HG03521 (cell line): ENCODE results near the gene PTPRN2.
"Not testable (repeated sequence)": the region's sequence is repeated elsewhere in the genome, so short reads cannot be mapped to it uniquely, and the experiment has no call there.

Source experiments
- ATAC-seq: cut with Tn5 transposase; IDR thresholded peaks from one replicate; pipeline ENCODE4 v1.9.1; 2021; ENCODE audit warnings: mild to moderate bottlenecking, moderate library complexity; ENCODE audit not compliant: unreplicated experiment

PTPRN2 gene

DNA sequence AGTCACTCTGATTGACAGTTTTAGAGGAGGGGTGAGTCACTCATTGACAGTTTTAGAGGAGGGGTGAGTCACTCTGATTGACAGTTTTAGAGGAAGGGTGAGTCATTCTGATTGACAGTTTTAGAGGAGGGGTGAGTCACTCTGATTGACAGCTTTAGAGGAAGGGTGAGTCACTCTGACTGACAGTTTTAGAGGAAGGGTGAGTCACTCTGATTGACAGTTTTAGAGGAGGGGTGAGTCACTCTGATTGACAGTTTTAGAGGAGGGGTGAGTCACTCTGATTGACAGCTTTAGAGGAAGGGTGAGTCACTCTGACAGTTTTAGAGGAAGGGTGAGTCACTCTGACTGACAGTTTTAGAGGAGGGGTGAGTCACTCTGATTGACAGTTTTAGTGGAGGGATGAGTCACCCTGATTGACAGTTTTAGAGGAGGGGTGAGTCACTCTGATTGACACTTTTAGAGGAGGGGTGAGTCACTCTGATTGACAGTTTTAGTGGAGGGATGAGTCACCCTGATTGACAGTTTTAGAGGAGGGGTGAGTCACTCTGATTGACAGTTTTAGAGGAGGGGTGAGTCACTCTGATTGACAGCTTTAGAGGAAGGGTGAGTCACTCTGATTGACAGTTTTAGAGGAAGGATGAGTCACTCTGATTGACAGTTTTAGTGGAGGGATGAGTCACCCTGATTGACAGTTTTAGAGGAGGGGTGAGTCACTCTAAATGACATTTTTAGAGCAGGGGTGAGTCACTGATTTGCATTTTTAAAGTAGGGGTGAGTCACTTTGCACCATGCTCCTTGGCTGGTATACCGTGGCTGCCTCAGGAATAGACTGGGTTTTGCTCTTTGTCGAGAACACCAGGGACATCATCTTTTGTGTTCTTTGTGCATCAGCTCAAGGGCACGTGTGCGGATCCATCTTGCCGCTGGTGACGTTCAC lies 654.1 kb downstream of the PTPRN2 start:
- ATAC-seq = not testable (repeated sequence)

DNA sequence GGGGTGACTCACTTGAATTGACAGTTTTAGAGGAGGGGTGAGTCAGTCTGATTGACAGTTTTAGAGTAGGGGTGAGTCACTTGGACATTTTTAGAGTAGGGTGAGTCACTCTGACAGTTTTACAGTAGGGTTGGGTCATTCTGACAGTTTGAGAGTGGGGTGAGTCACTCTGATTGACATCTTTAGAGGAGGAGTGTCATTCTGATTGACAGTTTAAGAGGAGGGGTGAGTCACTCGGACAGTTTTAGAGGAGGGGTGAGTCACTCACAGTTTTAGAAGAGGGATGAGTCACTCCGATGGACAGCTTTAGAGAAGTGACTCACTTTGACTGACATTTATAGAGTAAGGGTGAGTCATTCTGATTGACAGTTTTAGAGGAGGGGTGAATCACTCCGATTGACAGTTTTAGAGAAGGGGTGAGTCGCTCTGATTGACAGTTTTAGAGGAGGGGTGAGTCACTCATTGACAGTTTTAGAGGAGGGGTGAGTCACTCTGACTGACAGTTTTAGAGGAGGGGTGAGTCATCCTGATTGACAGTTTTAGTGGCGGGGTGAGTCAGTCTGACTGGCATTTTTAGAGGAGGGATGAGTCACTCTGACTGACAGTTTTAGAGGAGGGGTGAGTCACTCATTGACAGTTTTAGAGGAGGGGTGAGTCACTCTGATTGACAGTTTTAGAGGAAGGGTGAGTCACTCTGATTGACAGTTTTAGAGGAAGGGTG lies 655.0 kb downstream of the PTPRN2 start:
- no peak for ATAC-seq

DNA sequence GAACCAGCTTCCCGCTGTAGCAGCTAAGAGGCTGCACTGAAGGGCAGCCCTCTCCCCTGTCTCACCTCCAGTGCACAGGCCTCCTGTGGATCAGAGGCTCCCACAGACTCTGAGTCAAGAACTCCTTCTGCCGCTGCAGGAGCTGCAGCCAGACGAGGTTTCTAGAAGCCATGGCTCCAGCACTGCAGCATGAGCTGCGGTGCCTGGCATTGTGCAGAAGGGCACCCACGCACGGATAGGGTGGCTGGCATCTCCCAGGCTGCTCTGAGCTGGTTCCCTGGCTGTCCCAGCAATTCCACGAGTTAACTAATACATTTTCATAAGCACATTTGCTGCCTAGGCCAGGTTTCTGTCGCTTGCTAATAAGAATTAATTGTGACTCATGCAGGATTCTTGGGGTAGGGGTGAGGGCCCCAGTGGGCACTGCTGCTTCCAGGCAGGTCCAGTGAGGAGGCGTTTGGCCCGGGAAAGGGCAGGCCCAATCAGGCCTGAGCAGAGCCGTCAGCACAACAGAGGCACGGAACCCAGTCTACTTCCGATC lies 656.6 kb downstream of the PTPRN2 start:
- no peak for ATAC-seq

DNA sequence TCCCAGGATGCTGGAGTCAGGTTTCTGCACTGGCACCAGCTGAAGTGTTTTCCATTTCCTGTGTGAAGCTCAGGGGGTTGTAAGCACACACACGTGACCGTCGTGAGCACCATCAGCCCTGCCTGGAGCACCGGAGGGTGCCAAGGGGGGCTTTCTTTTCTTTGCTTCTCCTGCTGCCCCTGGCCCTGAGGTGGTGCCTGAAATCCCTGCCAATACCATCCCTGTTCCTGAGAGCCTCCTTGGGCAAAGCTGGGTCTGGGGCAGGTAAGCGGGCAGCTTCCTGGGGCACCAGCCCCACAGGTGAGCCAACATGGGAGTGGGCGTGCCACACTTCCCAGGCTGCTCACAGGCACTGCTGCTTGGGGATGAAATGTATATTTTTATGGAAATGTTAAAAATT lies 657.2 kb downstream of the PTPRN2 start:
- no peak for ATAC-seq

DNA sequence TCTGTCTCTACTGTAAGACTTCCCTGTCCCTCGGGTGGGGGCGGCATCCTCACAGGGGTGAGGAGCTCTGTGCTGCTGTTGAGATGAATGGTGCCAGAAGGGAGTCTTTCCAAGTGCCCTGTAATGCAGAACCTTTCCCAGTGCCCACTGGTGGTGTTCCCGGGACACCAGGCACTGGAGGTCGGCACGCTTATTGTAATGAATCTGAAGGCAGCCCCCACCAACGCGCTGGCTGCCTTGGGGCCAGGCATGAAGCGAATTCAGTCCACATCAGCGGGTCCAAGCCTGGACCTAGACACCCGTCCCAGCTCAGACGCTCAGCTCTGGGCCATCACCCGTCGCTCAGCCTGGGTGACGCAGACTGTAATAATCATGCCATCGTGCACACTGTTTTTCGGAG lies 658.0 kb downstream of the PTPRN2 start:
- no peak for ATAC-seq

DNA sequence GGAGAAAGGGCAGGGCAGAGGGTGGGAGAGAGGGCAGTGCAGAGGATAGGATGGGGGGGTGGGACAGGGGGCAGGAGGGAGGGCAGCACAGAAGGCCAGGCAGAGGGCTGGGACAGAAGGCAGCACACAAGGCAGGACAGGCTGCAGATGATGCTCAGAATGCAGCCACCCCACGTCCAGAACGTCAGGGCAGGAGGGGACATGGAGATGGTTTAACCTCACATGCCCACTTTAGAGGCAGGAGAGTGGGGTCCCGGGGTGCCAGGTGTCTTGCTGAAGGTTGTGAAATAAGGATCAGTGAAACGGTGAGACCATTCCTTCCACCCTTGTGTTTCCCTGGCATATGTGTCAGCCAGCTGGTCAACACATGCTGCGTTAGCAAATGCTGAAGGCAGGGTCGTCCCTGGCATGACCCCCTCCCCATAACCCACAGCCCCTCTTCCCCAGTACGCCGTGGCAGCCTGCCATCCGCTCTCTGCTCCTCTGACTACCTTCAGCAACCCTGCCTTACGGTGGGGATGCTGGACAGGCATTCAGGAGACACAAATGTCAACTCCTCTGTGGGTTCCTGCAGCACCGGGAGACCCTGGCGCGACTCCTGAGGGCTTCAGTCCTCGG lies 658.7 kb downstream of the PTPRN2 start:
- no peak for ATAC-seq

DNA sequence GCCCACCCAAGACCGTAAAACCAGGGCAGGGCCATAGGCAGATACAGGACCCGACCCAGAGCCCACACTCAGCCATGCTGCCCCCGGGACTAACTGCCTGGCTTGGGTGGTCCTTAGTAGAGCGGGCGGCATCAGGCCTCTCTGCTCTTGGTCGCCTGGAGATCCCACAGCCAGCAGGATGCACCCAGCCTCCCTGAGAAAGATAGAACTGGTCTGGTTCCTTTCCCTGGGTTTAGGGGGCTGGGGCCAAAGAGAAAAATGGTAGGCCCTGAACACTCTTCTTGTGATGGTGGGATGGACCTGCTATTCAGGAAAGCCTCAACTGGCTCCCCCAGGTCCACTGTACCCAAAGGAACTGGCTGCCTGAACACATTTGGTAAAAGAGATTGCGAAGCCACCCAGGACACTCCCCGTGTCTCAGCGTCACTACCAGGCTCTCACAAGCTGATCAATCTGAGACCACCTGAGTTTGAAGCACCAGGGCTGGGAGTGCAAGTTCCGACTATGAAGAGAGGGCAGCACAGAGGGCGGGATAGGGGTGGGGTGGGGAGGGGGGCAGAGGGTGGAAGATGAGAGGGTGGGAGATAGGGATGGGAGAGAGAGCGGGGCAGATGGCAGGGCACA lies 659.3 kb downstream of the PTPRN2 start:
- no peak for ATAC-seq

DNA sequence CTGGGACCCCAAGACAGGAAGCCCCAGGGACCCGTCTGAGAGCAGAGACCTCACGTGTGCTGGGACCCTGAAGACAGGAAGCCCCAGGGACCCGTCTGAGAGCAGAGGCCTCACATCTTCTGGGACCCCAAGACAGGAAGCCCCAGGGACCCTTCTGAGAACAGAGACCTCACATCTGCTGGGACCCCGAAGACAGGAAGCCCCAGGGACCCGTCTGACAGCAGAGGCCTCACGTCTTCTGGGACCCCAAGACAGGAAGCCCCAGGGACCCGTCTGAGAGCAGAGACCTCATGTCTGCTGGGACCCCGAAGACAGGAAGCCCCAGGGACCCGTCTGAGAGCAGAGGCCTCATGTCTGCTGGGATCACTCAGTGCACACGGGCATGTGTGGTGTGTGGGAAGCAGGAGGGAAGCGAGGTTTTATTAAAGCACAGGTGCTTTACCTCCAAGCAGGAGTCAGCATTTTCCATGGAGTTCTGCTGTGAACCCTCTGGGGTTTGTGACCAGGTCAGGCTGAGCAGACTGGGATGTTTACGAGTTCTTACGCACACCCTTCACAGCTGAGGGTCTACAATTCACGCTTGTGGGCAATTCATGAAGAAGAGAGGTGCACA lies 660.2 kb downstream of the PTPRN2 start:
- ATAC-seq = no peak

DNA sequence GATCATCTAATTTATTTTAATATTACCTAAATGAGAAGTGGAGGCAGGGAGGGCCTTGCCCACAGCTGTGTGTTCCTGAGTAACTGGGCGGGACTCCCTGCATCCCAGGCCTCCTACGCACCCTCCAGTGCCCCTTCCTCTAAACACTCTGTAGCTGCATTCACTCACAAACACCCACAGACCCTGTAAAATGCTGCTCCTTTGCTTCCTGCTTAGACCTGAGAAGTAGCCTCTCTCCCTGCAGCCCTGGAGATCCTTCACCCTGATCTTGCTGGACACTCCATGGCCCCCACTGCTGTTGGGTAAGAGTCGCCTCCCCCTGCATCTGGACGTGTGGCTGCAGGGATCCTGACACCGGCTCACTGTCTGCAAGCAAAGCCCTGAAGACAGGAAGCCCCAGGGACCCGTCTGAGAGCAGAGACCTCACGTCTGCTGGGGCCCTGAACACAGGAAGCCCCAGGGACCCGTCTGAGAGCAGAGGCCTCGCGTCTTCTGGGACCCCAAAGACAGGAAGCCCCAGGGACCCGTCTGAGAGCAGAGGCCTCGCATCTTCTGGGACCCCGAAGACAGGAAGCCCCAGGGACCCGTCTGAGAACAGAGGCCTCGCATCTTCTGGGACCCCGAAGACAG lies 661.0 kb downstream of the PTPRN2 start:
- no peak for ATAC-seq

DNA sequence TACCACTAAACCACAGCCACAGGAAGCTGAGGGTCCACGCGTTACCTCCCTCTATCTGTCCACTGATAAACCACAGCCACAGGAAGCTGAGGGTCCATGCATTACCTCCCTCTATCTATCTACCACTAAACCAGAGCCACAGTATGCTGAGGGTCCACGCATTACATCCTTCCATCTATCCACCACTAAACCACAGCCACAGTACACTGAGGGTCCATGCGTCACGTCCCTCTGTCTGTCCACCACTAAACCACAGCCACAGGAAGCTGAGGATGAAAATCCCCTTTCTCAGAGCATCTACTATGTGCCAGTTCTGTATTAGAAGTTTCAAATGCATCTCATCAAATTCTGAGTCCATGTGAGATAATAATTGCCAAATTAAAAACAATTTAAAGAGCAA lies 661.5 kb downstream of the PTPRN2 start:
- no peak for ATAC-seq

DNA sequence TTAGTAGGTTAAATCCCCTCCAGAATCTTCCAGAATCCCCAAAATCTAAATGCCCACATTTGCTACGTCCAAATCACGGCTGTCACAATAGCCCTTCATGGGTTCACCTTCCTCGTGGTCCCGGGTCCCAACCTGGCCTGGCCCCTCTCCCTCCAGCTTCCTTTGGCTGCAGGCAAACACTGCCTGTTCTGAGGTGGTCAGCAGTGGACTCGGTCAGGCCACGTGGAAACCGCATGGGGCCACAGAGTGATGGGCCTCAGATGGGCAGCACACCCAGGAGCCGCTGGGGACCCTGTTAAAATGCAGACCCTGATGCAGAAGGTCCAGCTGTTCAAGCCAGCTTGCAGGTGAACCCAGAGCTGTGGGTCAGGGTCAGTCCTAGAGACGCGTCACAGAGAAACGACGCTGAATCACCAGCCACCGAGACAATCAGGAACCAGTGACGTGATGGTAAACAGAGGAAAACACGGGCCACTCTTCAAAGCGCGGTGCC lies 662.2 kb downstream of the PTPRN2 start:
- no peak for ATAC-seq

DNA sequence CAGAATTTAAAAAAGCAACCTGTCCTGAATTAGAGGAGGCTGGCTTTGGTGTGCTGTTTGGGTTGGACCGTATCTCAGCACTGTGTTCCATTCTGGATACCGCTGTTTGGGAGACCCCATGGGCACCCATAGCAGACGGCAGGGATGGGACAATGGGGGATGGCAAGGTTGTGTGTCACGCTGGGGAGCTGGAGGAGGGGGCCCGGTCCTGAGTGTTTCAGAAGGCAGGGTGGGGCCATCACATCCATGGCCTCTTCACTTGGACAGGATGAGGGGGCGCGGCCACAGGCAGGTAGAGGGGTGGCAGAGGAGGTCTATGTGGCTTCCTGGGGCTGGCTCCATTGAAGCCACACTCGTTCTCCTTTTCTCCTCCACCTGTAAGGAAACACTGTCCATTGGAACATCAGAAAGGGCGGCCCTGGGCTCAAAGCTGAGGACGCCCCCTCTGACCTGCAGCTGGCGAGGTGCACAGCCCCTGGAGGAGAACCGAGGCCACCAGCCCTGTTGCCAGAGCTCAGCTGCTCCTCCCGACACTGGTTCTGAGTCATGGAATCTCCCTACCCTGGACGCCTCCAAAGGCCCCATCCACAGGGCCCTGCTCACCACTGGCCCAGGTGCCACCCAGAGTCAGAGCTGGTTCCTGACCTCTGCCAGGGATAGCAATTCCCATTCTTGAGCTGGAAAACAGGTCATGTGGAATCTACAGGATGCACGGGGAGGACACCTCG lies 663.6 kb downstream of the PTPRN2 start:
- no peak for ATAC-seq

DNA sequence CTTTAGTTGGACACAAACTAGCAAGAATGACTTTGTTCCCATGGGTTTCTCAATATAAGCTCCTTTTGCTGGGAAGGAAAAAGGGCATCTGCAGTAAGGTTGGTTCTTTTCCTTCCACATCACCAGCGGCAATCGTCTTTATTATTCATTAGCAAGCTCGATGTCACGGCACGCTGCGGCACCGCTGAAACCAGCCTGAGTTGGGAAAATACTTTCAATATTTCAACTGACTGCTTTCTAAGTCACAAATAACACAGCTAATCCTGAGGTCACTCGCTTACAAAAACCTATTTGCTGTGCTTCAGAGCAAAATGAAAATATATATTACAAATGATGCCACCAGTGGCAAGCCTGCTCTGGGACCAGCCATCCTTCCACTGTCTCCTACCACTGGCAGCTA lies 665.0 kb downstream of the PTPRN2 start:
- no peak for ATAC-seq

DNA sequence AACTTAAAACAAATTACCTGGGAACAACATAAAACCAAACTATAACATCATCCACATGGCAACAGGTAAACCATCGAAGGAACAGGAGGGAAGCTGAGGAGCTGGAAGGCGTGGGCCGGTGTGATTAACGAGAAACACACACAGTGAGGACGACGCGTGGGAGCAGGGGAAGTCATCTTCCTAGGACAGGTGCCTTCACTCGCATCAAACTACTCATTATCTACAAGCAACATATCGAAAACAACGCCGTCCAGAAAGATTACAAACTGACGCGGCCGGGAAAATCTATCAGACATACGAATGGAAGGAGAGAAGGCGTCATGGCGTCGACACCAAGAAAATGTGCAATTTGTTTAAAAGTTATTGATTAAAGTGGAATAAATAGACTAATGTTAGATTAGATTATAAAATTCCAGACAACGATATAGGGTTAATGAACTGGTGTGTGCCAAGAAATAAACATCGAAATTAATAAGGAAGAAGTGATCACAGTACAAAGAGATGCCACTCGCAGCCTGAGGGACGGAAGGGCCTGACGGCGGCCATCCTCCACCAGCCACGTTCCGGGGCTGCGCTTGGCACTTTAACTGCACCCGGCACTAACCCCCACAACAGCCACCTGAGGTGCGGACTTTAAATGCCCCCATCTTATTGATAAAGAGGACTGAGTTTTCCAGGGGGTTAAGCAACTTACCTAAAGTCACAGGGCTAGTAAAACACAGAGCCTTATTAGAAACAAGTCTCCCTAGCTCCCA lies 669.1 kb downstream of the PTPRN2 start:
- ATAC-seq = no peak

DNA sequence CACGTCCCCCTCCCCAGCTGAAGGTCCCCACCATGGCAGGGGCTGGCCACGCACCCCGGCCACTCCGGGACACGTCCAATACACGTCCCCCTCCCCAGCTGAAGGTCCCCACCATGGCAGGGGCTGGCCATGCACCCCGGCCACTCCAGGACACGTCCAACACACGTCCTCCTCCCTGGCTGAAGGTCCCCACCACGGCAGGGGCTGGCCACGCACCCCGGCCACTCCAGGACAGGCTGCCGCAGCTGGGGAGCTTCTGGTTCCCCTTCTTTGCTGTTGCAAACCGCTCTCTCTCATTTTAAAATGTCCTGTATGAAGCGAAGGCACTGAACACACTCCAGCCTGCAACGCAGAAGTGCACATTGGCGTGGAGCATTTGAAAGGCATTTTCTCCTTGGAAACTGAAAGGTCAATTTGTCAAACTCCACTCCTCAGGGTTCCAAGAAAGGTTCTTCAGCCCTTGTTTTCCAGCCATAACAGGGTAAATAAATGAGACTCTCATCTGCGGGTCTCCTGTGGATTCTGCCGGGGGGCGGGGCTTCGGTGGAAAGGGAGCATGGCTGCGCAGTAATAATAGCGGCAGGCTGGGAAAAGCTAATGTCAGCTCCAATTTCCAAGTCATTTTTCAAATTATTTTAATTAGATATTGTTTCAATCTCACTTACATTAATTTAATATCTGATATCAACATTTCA lies 670.5 kb downstream of the PTPRN2 start:
- ATAC-seq = no peak

DNA sequence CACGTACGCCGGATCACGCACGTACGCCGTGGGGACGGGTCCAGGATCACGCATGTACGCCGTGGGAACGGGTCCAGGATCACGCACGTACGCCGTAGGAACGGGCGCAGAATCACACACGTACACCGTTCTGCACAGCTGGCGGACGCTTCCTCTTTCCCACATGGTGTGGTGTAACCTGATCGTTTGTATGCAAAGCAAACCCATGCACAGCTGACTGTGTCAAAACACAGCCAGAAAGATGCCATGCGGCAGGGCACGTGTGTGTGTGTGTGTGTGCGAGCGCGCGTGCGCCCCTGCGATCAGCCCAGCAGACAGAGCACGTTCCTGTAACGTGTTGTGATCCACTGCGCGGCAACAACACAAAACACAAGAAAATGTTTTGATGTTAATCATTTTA lies 677.2 kb downstream of the PTPRN2 start:
- no peak for ATAC-seq

DNA sequence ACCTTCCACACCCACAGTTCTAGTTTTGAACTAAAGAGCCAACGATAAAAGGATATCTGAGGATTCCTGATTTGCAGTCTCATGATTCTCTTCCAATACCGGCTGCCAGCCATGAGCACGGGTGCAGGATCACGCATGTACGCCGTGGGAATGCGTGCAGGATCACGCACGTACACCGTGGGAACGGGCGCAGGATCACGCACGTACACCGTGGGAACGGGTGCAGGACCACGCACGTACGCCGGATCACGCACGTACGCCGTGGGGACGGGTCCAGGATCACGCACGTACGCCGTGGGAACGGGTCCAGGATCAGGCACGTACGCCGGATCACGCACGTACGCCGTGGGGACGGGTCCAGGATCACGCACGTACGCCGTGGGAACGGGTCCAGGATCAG lies 677.6 kb downstream of the PTPRN2 start:
- ATAC-seq = not testable (repeated sequence)

DNA sequence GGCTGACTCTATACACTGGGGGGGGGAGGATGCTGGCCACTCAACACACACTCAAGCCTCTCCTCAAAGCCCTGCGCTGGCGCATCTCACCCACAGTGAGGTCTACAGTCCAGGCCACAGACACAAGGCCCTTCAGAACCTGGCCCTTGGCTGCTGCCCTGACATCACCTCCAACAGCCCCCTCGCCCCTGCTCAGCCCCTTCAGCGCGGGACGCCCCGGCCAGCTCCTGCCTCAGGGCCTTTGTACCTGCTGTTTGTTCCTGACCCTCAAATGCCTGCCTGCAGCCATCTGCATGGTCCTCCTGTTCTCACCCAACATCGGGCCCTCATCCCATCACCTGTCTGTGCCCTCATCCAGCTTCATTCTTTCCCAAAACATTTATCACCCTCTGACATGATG lies 678.3 kb downstream of the PTPRN2 start:
- no peak for ATAC-seq
